OCI-LY1 (cell line): Measurements from ENCODE around the gene PATJ.

ENCODE experiments used
- EZH2 ChIP-seq: fragments of 200-600 bp; sonication (generic), shearing (Covaris generic); IDR thresholded peaks from 2 replicates; pipeline ENCODE4 v1.8.0; 2017; ENCODE audit warnings: borderline replicate concordance, mixed run types, mild to moderate bottlenecking, antibody characterized with exemption, low read length, moderate library complexity, mixed read lengths
- TF ChIP-seq, protein P1 (sequence below): fragments of 200-600 bp; sonication (generic), shearing (Covaris generic); IDR thresholded peaks from 2 replicates; pipeline ENCODE4 v1.5.1; 2017; ENCODE audit warnings: mild to moderate bottlenecking, antibody characterized with exemption, low read length, moderate library complexity, mixed read lengths

DNA sequence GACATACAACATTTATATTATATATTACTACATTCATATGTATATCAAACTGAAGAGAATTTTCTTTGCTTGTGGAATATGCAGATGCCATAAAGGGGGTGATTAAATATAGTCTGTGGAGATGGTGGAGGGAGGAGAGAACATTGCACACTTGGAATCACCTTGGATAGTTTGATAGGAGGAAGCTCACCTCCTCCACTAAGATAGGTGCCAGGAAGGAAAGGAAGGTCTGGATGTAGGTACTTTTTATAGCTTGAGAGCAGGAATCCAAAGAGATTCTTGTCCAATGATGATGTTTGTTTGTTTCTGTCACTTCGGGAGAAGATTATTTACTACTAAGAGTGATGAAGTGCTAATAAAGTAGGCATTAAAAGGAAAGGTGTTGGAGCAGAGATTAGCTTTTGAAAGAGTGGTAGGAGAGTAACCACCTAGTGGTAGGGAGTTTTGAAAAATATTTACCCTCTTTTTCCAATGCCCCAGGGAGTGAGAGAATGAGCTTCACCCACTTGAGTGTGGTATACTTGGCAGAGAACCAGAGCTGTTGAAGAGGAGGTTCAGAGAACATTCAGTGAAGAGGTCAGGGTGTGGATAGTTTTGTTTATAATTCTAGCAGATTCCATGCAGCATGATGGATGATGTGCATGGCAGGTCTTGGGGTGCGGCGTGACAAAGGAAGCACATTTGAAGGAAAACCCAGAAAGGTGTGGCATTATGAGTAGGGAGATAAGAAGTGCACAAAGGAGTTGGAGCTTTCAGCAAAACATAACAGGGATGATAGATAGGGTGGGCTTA, 145.0 kb downstream of the PATJ start:
- TF ChIP-seq, protein P1, sequence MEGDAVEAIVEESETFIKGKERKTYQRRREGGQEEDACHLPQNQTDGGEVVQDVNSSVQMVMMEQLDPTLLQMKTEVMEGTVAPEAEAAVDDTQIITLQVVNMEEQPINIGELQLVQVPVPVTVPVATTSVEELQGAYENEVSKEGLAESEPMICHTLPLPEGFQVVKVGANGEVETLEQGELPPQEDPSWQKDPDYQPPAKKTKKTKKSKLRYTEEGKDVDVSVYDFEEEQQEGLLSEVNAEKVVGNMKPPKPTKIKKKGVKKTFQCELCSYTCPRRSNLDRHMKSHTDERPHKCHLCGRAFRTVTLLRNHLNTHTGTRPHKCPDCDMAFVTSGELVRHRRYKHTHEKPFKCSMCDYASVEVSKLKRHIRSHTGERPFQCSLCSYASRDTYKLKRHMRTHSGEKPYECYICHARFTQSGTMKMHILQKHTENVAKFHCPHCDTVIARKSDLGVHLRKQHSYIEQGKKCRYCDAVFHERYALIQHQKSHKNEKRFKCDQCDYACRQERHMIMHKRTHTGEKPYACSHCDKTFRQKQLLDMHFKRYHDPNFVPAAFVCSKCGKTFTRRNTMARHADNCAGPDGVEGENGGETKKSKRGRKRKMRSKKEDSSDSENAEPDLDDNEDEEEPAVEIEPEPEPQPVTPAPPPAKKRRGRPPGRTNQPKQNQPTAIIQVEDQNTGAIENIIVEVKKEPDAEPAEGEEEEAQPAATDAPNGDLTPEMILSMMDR = no peak
- TF ChIP-seq EZH2 = no peak
